HG03066 (cell line): ENCODE data around the gene PVR.
"Not testable (repeated sequence)": the region's sequence is repeated elsewhere in the genome, so short reads cannot be mapped to it uniquely, and the experiment has no call there.

Experiments used
- ATAC-seq: cut with Tn5 transposase; IDR thresholded peaks from one replicate; pipeline ENCODE4 v1.9.1; 2021; ENCODE audit warnings: low read depth; ENCODE audit not compliant: unreplicated experiment

Gene PVR

GRCh38 chr19:44694184-44694579 lies 50.5 kb downstream of the PVR start:
- no peak for ATAC-seq

DNA sequence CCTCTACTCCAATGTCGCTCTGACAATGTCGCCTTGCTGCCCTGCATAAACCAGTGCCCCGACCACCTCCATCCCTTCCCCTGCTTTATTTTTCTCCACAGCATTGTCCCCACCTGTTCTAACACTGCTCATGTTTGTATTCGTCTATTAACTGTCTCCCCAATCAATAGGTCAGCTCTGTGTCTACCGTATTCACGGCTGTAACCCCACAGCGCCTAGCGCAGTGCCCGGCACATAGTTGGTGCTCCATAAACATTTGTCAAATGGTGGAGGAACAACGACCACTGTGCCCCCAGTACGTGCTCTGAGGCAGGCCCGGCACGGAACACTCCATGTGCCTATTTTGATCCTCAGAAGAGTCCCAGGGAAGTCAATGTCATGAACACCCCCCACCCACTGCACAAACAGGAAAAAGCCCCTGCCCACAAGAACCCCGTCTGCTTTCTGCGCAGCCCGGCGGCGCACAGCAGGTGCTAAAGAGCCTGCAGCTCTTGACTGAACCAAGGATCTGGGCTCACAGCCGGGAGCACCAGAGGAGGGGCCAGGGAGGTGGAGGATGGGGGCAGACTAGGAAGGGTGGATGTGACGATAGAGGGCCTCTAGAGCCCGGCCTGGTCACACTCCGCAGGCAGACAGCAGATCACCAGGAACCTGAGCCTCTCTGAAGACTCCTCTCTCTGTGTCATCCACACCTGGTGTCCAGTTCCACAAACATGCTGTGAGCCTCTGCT lies 53.4 kb downstream of the PVR start:
- ATAC-seq: no peak

DNA sequence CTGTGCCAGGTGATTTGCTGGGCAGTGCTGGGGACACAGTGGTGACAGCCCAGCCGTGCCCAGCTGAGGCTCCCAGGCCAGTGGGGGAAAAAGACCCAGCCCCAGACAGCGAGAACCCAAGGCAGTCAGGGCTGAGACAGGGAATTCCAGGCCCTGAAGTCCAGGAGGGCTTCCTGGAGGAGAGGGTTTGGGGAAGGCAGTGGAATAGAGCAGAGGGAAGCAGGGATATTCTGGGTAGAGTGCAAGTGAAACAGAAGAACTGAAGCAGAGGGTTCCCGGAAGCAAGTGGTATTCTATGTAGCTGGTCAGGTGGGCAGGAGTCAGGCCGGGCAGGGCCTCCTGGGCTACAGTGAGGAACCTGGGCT lies 53.9 kb downstream of the PVR start:
- ATAC-seq: no peak

DNA sequence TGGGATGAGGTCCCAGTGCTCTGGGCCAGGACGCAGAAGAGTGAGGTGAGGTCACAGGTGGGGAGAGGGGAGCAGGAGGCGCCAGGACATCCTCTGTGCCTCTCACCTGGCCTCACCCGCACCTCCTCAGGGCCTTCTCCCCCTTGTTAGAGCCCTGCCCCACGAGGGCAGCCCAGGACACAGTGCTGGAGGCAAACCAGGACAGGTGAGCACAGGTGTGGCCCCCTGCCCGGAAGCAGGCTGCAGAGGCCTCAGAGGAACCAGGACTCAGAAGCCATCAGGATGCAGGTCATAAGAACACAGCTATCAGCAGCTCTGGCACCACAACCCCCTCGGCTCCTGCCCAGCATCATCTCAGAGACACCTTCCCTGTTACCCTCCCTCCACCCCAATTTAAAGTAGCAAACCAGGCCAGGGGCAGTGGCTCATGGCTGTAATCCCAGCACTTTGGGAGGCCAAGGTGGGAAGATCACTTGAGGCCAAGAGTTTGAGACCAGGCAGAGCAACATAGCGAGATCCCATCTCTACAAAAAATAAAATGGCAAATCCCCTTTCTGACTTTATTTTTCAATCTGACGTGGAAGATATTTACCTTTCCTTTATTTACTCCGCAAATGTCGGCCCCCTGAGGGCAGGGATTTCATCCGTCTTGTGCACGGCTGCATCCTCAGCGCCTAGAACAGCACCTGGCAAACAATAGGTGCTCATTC lies 54.9 kb downstream of the PVR start, which contains the start of gene CEACAM16:
TSS of gene CEACAM16 (plus strand) at position 660 of the 710 bp plus-strand sequence. CDS start 2,306 bp downstream, outside the sequence.
- ATAC-seq: no peak

DNA sequence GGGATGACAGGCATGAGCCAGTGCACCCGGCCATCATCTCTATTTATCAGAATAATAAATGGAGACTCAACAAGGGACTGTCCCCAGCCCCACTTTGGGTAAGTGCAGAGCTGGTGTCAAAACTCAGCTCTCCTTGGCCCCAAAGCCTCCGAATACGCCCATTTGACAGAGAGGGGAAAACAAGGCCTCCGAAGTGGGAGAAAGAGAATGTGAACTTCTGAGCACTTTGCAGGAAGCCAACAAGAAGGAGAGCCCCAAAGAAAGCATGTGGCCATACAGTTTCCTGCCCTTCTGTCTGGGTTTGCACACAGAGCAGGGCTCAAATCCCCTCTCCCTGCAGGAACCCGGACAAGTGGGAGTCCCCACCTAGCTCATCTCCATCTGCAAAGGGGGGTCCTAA lies 56.8 kb downstream of the PVR start:
- no peak for ATAC-seq

GRCh38 chr19:44701228-44701627 lies 57.5 kb downstream of the PVR start:
- no peak for ATAC-seq

DNA sequence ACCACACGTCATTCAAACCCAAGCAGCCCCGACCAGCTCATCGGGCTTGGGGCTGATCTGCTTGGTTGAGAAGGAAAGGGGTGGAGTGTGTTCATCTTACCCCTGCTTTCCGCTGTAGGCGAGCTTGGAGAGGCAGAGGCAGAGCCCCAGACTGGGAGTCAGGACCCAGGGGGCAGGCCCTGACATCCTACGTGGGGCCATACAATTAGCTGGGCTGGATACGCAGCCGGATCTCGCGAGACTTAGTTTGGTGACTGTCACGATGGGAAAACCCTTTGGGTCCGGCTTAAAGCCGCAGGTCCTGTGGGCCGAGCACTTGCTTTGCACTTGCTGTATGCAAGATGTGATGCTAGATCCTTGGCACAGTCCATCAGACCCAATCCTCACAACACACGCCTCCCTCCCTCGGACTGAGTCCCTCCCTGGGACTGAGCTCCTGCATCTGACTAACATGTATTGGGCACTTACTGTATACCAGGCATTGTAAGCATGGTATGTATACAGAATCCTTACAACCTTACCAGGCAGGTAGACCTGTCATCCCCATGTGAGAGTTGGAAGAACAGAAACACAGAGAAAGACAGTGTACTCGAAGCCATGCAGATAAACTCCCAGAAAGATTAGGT lies 59.0 kb downstream of the PVR start:
- ATAC-seq: no peak

DNA sequence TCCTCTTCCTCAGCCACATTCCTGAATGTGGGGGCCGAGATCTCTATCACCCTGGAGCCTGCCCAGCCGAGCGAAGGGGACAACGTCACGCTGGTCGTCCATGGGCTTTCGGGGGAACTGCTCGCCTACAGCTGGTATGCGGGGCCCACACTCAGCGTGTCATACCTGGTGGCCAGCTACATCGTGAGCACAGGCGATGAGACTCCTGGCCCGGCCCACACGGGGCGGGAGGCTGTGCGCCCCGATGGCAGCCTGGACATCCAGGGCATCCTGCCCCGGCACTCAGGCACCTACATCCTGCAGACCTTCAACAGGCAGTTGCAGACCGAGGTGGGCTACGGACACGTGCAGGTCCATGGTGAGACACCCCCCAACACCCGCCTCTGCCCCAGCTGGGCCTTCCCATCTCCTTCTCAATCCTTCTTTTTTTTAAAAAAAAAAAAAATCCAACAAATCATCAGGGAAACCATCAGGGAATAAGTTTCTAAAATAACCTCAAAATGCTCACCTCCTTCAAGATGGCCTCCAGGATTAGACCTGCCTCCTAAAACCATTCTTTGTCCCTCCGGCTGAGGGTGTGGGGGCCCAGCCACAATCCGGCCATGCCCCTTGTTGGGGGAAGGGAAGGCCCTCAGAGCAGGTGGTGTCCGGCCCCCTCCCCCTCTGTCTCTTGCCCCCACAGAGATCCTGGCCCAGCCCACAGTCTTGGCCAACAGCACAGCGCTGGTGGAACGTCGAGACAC lies 59.8 kb downstream of the PVR start:
- ATAC-seq: no peak

GRCh38 chr19:44704982-44705381 lies 61.3 kb downstream of the PVR start:
- ATAC-seq: no peak

- no peak for ATAC-seq
Observed at GRCh38 chr19:44705502-44706010, 61.8 kb downstream of the PVR start.

GRCh38 chr19:44706506-44707236 lies 63.0 kb downstream of the PVR start:
- ATAC-seq: no peak

DNA sequence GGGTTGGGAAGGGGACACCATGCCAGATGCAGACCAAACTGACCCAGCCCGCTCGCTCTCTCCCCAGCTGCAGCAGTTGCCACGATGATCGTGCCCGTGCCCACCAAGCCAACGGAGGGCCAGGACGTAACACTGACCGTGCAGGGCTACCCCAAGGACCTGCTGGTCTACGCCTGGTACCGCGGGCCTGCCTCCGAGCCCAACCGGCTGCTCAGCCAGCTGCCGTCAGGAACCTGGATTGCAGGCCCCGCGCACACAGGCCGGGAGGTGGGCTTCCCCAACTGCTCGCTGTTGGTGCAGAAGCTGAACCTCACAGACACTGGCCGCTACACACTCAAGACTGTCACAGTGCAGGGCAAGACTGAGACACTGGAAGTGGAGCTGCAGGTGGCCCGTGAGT lies 64.1 kb downstream of the PVR start:
- no peak for ATAC-seq

DNA sequence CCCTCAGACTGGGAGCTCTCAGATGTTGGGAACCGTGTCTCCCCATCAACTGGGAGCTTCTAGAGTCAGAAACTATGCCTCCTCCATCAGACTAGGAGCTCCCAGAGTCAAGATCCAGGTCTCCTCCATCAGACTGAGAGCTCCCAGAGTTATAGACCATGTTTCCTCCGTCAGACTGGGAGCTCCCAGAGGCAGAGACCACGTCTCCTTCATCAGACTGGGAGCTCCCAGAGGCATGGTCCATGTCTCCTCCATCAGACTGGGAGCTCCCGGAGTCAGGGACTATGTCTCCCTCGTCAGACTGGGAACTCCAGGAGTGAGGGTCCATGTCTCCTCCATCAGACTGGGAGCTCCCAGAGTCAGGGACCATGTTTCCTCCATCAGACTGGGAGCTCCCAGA lies 65.2 kb downstream of the PVR start:
- no peak for ATAC-seq

- not testable (repeated sequence) for ATAC-seq
Observed at GRCh38 chr19:44709434-44710266, 65.9 kb downstream of the PVR start.

DNA sequence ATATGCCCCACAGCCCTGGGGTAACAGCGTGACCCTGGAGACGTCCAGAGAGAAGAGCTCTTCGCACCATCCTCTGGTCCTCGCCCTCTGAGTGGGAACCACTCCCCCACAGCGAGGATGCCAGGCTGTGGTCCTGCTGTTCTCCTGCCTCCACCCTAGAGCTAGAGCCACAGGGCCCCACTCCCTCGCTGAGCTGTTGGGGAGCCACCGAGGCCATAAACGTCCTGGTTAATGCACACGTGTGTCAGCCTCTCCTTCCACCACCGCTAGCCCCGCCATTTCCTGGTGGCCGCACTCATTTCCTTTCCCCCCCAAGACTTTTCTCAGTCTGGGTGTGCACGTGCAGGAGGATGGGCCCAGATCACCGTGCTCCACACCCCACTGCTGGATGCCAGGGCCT lies 66.8 kb downstream of the PVR start:
- ATAC-seq: no peak

- no peak for ATAC-seq
Observed at GRCh38 chr19:44712864-44713515, 69.3 kb downstream of the PVR start.
